Endothelial cell (in vitro differentiated cells): Measurements from ENCODE around the gene SPINT2. TPM values are rescaled to one million over a fixed set of nuclear protein-coding genes. Genes with fewer than 3 reads are reported as not detected.

Experiments
- DNase-seq: peaks from one replicate; pipeline ENCODE4 v3.0.0; 2021; ENCODE audit warnings: low spot score
- H3K27ac Mint-ChIP-seq: one replicate; pipeline ENCODE4 v1.8.0; 2021; ENCODE audit warnings: mixed read lengths, inconsistent platforms; ENCODE audit not compliant: unreplicated experiment
- H3K27me3 Mint-ChIP-seq: one replicate; pipeline ENCODE4 v1.8.0; 2021; ENCODE audit warnings: mild to moderate bottlenecking, moderate library complexity, mixed read lengths, inconsistent platforms; ENCODE audit not compliant: unreplicated experiment
- H3K36me3 Mint-ChIP-seq: one replicate; pipeline ENCODE4 v1.8.0; 2021; ENCODE audit warnings: mild to moderate bottlenecking, low read depth, mixed read lengths, inconsistent platforms; ENCODE audit not compliant: unreplicated experiment
- H3K4me1 Mint-ChIP-seq: one replicate; pipeline ENCODE4 v1.8.0; 2021; ENCODE audit warnings: mild to moderate bottlenecking, mixed read lengths, inconsistent platforms; ENCODE audit not compliant: unreplicated experiment
- H3K4me3 Mint-ChIP-seq: one replicate; pipeline ENCODE4 v1.8.0; 2021; ENCODE audit warnings: mild to moderate bottlenecking, mixed read lengths, inconsistent platforms; ENCODE audit not compliant: unreplicated experiment
- H3K9me3 Mint-ChIP-seq: one replicate; pipeline ENCODE4 v1.8.0; 2021; ENCODE audit warnings: mixed read lengths, inconsistent platforms; ENCODE audit not compliant: unreplicated experiment
- total RNA-seq: library from RNA; stranded (reverse); fragmentation: NEBNext Ultra II Directional; extraction: Animal tissue kit (Norgen Biotek cat#: 25700); gene quantifications from one replicate; pipeline ENCODE4 v1.2.1, GENCODE V29; 2021; ENCODE audit not compliant: unreplicated experiment
- TF ChIP-seq, protein P1 (sequence below): fragments of 200-600 bp; sonication (generic); IDR thresholded peaks from one replicate; pipeline ENCODE4 v1.5.0; 2021; ENCODE audit warnings: antibody characterized with exemption; ENCODE audit not compliant: unreplicated experiment

SPINT2 gene
- total RNA-seq, 1 donor from 2014 or later, result 93.4 TPM

DNA sequence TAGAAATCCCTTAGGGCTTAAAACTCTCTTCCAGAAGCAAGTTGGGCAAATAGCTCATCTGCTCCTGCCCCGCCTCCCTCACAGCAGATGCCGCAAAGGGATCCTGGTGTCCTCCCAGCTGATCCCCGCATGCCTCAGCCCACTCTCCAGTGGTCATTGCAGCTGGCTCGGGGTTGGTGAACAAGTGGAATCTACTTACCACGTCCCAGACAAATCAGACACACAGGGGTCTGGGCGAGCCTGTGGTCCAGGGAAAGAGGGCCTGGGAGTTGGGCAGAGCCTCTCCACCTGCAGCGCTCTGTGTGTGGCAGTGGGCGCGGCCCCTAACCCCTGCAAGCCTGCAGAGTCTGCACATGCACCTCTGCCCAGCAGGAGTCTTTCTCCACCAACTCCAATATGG is 28.9 kb downstream of the SPINT2 start:
- TF ChIP-seq, protein P1, sequence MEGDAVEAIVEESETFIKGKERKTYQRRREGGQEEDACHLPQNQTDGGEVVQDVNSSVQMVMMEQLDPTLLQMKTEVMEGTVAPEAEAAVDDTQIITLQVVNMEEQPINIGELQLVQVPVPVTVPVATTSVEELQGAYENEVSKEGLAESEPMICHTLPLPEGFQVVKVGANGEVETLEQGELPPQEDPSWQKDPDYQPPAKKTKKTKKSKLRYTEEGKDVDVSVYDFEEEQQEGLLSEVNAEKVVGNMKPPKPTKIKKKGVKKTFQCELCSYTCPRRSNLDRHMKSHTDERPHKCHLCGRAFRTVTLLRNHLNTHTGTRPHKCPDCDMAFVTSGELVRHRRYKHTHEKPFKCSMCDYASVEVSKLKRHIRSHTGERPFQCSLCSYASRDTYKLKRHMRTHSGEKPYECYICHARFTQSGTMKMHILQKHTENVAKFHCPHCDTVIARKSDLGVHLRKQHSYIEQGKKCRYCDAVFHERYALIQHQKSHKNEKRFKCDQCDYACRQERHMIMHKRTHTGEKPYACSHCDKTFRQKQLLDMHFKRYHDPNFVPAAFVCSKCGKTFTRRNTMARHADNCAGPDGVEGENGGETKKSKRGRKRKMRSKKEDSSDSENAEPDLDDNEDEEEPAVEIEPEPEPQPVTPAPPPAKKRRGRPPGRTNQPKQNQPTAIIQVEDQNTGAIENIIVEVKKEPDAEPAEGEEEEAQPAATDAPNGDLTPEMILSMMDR, result no peak
- Mint-ChIP-seq H3K4me3 (no peak overlapping the region), H3K4me1 (no peaks in the 10 kb centered on the region), H3K27ac (no peak overlapping the region), H3K36me3 (peaks cover 8% of the 10 kb centered on the region), H3K9me3 (no peaks in the 10 kb centered on the region), H3K27me3 (peaks cover 6% of the 10 kb centered on the region)
- DNase-seq, result no peak

DNA sequence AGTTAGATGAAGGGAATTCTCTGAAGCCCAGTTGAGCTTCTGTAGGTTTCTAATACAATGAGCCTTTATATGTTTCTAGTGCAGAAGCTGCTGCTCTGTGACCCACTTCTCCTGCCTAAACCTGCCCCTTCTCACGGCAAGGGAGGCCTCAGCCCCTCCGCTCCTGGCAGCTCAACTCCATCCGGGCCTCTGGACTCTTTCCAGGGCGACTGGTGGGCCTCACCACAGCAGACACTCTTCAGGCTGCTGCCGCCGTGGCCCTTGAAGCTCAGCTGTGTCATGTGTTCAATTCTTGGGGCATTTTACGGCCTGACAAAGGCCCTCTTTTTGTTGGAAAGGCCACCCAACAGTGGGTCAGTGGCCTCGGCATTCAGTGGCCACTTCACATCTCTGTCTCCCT is 29.7 kb downstream of the SPINT2 start:
- peaks cover 8% of the 10 kb centered on the region for H3K36me3 Mint-ChIP-seq
- H3K4me3 Mint-ChIP-seq, result no peak overlapping the region
- no peak for DNase-seq
- no peak overlapping the region for H3K27ac Mint-ChIP-seq
- TF ChIP-seq, protein P1, result no peak
- no peaks in the 10 kb centered on the region for H3K4me1 Mint-ChIP-seq
- peaks cover 6% of the 10 kb centered on the region for H3K27me3 Mint-ChIP-seq
- no peaks in the 10 kb centered on the region for H3K9me3 Mint-ChIP-seq

DNA sequence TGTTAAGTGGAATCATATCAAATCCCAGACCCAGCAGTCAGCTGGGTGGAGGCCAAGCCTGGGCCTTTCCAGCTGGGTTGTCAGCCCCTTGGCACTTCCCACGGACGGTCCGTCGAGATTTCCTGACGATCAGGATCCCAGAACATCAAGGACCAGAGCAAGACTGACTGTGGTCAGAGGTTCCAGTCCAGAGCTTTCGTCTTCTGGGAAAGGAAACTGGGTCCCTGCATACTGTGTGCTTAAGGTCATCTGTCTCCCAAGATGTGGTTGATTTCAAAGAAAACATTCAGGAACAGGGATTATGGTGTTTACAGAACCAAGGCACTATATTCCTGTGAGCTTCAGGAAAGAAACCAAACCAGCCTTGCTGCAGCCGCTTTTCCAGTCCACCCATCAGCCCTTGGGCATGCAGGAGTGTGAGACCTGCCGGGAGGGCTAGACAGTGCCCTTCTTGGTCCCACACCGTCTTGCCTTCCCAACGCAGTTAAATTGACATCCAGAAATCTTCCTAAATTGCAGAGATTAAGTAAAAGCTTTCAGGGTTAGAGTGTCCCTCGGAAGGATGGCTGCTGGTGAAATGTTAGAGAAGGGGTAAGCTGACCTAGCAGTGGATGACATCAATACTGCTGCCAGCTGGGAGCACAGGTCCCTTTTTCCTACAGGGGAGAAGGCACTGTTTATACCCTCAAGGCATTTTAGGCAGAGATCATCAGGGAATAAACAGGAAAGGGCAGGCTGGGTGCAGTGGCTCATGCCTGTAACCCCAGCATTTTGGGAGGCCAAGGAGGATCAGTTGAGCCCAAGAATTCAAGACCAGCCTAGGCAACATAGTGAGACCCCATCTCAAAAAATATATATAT is 34.7 kb downstream of the SPINT2 start:
- no peak for DNase-seq
- Mint-ChIP-seq H3K4me3 (no peak overlapping the region), H3K36me3 (no peaks in the 10 kb centered on the region), H3K4me1 (peaks cover 9% of the 10 kb centered on the region), H3K27me3 (peaks cover 5% of the 10 kb centered on the region), H3K27ac (no peak overlapping the region), H3K9me3 (no peaks in the 10 kb centered on the region)
- TF ChIP-seq, protein P1, result no peak

DNA sequence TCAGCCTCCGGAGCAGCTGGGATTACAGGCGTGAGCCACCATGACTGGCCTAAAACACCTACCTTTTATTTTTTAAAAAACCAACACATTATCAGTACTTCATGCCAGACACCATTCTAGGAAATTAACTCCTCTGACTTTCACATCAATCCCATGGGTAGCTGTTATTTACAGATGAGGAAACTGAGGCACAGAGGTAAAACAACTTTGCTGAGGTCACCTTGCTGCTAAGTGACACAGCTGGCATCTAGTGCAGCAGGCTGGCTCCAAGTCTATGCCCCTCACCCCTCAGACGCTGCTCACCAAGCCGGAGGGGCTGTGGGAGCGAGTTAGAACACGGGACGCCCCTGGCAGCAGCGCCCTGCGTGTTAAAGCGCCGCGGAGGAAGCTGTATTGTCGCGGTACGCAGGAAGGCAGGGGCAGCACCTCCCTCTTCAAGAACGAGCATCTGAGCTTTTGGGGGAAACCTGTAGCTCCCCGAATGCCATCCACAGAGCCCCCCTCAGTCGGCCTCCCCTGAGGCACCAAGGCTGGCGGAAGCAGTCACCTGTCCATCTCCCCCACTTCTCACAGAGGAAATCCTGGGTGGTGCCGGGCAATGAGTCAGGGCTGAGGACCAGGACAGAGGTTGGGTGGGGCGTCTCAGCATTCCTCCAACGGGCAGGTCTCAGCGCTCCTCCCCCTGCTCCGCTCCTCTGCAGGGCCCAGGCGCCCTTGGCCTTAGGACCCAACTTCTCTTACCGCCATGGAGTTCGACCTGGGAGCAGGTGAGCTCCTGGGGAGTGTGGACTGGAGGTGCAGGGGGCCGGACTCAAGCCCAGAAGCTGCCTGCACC is 39.4 kb downstream of the SPINT2 start, which contains the start of gene C19orf33:
Gene C19orf33 (plus strand): TSS at position 735 of the 835 bp plus-strand sequence. CDS start 11 bp downstream, at position 746.
- no peak for DNase-seq
- TF ChIP-seq, protein P1, result no peak
- no peak within 1 kb of the TSS for H3K4me3 Mint-ChIP-seq
- H3K4me1 Mint-ChIP-seq, result peaks cover 9% of the 10 kb centered on the region
- peaks cover 6% of the 10 kb centered on the region for H3K27me3 Mint-ChIP-seq
- H3K9me3 Mint-ChIP-seq, result no peaks in the 10 kb centered on the region
- H3K27ac Mint-ChIP-seq, result no peak within 1 kb of the TSS
- H3K36me3 Mint-ChIP-seq, result peaks cover 4% of the 10 kb centered on the region
